HepG2 (cell line): Measurements from ENCODE around the gene SHOX. TPM values are rescaled to one million over a fixed set of nuclear protein-coding genes. Genes with fewer than 3 reads are reported as not detected.

Source experiments
- ATAC-seq: fragments of 200-7000 bp; cut with Tn5 transposase; 3 replicates; pipeline ENCODE4 v1.9.1; 2020; ENCODE audit warnings: mild to moderate bottlenecking, moderate library complexity
- BruUV-seq: library from RNA; stranded (reverse); fragments of 400-500 nt; replicated peaks from 2 replicates; lab custom pipeline; 2021; lab: Mats Ljungman, UMichigan
- CTCF ChIA-PET: fragments of 300-600 bp; formaldehyde crosslinking; extraction: SDS; loops from one replicate; lab custom pipeline; 2021; ENCODE audit warnings: low total read pairs, inconsistent platforms, low intra/inter-chr PET ratio; lab: Yijun Ruan, JAX
- POLR2A ChIA-PET: fragments of 350-600 bp; sonication (Branson Sonifier 250); formaldehyde crosslinking; loops from one replicate; lab custom pipeline; 2020; ENCODE audit warnings: antibody characterized with exemption, inconsistent platforms; lab: Yijun Ruan, JAX
- DNase-seq: peaks from one replicate; pipeline ENCODE4 v3.0.0-alpha.2; 2015; ENCODE audit warnings: low spot score
- FAIRE-seq: peaks from 3 replicates; lab custom pipeline; 2011; peaks lifted over from hg19 to GRCh38; lab: Jason Lieb, UNC
- H2AFZ ChIP-seq: one replicate; pipeline ENCODE4 v1.6.1; 2011; ENCODE audit warnings: low read length, inconsistent platforms
- H3K27ac ChIP-seq: fragments of 300-600 bp; 3 replicates; pipeline ENCODE4 v1.8.0; 2011; ENCODE audit warnings: mixed run types, mild to moderate bottlenecking, mixed read lengths, low read length, inconsistent platforms; ENCODE audit not compliant: insufficient read depth; ENCODE audit errors: extremely low read length
- H3K27me3 ChIP-seq, 2 experiments: fragments of 200-600 bp in 1 of 2; 2 replicates in 1 of 2; 3 replicates in 1 of 2; pipeline versions ENCODE4 v1.6.0 to v1.8.0; 2011; ENCODE audit warnings: low read length in 2 of 2, mild to moderate bottlenecking in 2 of 2, moderate library complexity in 2 of 2, inconsistent platforms in 1 of 2; ENCODE audit not compliant: insufficient read depth in 2 of 2, control insufficient read depth in 1 of 2
- H3K36me3 ChIP-seq, 2 experiments: fragments of 200-600 bp in 1 of 2; replicated peaks in 1 of 2; 2 replicates in 1 of 2; 3 replicates in 1 of 2; pipeline versions ENCODE4 v1.5.1 to v1.8.0; 2011; ENCODE audit warnings: low read length in 2 of 2, inconsistent platforms in 1 of 2; ENCODE audit not compliant: insufficient read depth in 2 of 2, control insufficient read depth in 1 of 2
- H3K4me1 ChIP-seq: 2 replicates; pipeline ENCODE4 v1.5.1; 2012; ENCODE audit warnings: low read length, inconsistent platforms; ENCODE audit not compliant: insufficient read depth
- H3K4me2 ChIP-seq: 2 replicates; pipeline ENCODE4 v1.6.0; 2011; ENCODE audit warnings: low read depth, low read length, inconsistent platforms
- H3K4me3 ChIP-seq, 3 experiments: fragments of 200-600 bp in 1 of 3; sonication (generic), shearing (Covaris generic) in 1 of 3; replicated peaks in 1 of 3; 2 replicates each; pipeline ENCODE4 v1.5.1; 2011 to 2016; ENCODE audit warnings: low read length in 3 of 3, inconsistent platforms in 2 of 3, low read depth in 2 of 3, mild to moderate bottlenecking in 2 of 3, control low read depth in 1 of 3, mixed read lengths in 1 of 3; ENCODE audit not compliant: insufficient read depth in 1 of 3
- H3K79me2 ChIP-seq: one replicate; pipeline ENCODE4 v1.6.1; 2011; ENCODE audit warnings: low read length, inconsistent platforms; ENCODE audit not compliant: insufficient read depth
- H3K9ac ChIP-seq: 2 replicates; pipeline ENCODE4 v1.6.0; 2011; ENCODE audit warnings: mild to moderate bottlenecking, low read depth, low read length, inconsistent platforms; ENCODE audit not compliant: insufficient read depth
- H3K9me3 ChIP-seq: 2 replicates; pipeline ENCODE4 v1.5.1; 2012; ENCODE audit warnings: mild to moderate bottlenecking, low read length
- H4K20me1 ChIP-seq: 2 replicates; pipeline ENCODE4 v1.6.0; 2011; ENCODE audit warnings: inconsistent platforms, mild to moderate bottlenecking, low read length, moderate library complexity; ENCODE audit not compliant: insufficient read depth
- AKNA ChIP-seq: sonication (generic); formaldehyde crosslinking; IDR thresholded peaks from 2 replicates; pipeline ENCODE4 v1.4.0; 2020; ENCODE audit warnings: missing genetic modification reagents, borderline replicate concordance
- DR1 ChIP-seq: sonication (generic); formaldehyde crosslinking; IDR thresholded peaks from 2 replicates; pipeline ENCODE4 v1.8.0; 2021; ENCODE audit warnings: mild to moderate bottlenecking, missing genetic modification reagents, inconsistent platforms
- GATA4 ChIP-seq: sonication (generic); IDR thresholded peaks from 2 replicates; pipeline ENCODE4 v1.6.1; 2016; ENCODE audit warnings: antibody characterized with exemption, low read depth, borderline replicate concordance
- HES4 ChIP-seq: sonication (generic); formaldehyde crosslinking; IDR thresholded peaks from 2 replicates; pipeline ENCODE4 v1.9.0; 2021; ENCODE audit warnings: mild to moderate bottlenecking, missing genetic modification reagents, borderline replicate concordance
- KAT7 ChIP-seq: IDR thresholded peaks from 2 replicates; pipeline ENCODE4 v1.6.1; 2018; ENCODE audit warnings: borderline replicate concordance, missing compliant biosample characterization
- MED1 ChIP-seq: sonication (generic); formaldehyde crosslinking; IDR thresholded peaks from 2 replicates; pipeline ENCODE4 v1.4.0; 2020; ENCODE audit warnings: missing genetic modification reagents
- SP5 ChIP-seq: IDR thresholded peaks from 2 replicates; pipeline ENCODE4 v1.6.1; 2016; ENCODE audit warnings: low read depth, borderline replicate concordance
- THAP8 ChIP-seq: sonication (generic); formaldehyde crosslinking; IDR thresholded peaks from 2 replicates; pipeline ENCODE4 v1.5.1; 2020; ENCODE audit warnings: missing genetic modification reagents, mild to moderate bottlenecking, borderline replicate concordance
- ZMYM2 ChIP-seq: sonication (generic); formaldehyde crosslinking; IDR thresholded peaks from 2 replicates; pipeline ENCODE4 v1.8.0; 2022; ENCODE audit warnings: mild to moderate bottlenecking, missing genetic modification reagents
- ZNF280B ChIP-seq: sonication (generic); formaldehyde crosslinking; IDR thresholded peaks from 2 replicates; pipeline ENCODE4 v1.5.0; 2020; ENCODE audit warnings: missing genetic modification reagents, mild to moderate bottlenecking, borderline replicate concordance
- ZNF761 ChIP-seq: sonication (generic); formaldehyde crosslinking; conservative IDR thresholded peaks from 2 replicates; pipeline ENCODE4 v1.4.0; 2020; ENCODE audit warnings: mild to moderate bottlenecking, missing genetic modification reagents
- WGBS: methylation state at CpG from one replicate; pipeline ENCODE4 v1.1.6; 2017; ENCODE audit warnings: low lambda C conversion rate; 5-methylcytosine and 5-hydroxymethylcytosine counted together
- in situ Hi-C: cut with HindIII; loops from 2 replicates; pipeline ENCODE4 v1.10.0; 2017; ENCODE audit warnings: low pct_unique_long_range_greater_than_20kb; ENCODE audit not compliant: extremely low pct_ligation_motif_present
- intact Hi-C: fragments of 100-400 bp; cut with micrococcal nuclease; formaldehyde crosslinking; loops from one replicate; pipeline ENCODE4 v1.10.0; 2022; ENCODE audit not compliant: unreplicated experiment
- polyA plus RNA-seq, 8 experiments: library from polyadenylated mRNA; depleted of rRNA in 3 of 8; stranded (reverse) in 7 of 8; unstranded in 1 of 8; fragments of >200 nt; fragmentation: Illumina TruSeq in 4 of 8; extraction: Trizol in 4 of 8; gene quantifications; 2 replicates each; pipeline versions ENCODE4 v1.2.1 to v1.2.3, GENCODE V29; 2011 to 2016; ENCODE audit warnings: low read depth in 4 of 8, missing spikeins in 1 of 8, mixed read lengths in 1 of 8; ENCODE audit not compliant: insufficient read depth in 1 of 8
- total RNA-seq, 5 experiments: library from RNA; depleted of rRNA; stranded (reverse); fragments of >200 nt; fragmentation: Illumina TruSeq; extraction: Trizol; gene quantifications; 2 replicates each; pipeline ENCODE4 v1.2.3, GENCODE V29; 2016; ENCODE audit warnings: low read depth in 1 of 5

The SHOX gene
- total and polyA plus RNA-seq, 2 of the 13 experiments (the other 11 are each of a cell fraction or from before 2014, with no cell fraction given): not detected

GRCh38 chrX:652341-652741, 21.8 kb downstream of the SHOX start:
- TF ChIP-seq KAT7 (CRISPR knock-in tag) (no peak), MED1 (CRISPR knock-in tag) (no peak), THAP8 (CRISPR knock-in tag) (no peak), GATA4 (no peak), SP5 (CRISPR knock-in tag) (no peak), DR1 (CRISPR knock-in tag) (no peak), ZNF761 (CRISPR knock-in tag) (no peak), ZNF280B (CRISPR knock-in tag) (no peak), HES4 (CRISPR knock-in tag) (no peak), ZMYM2 (no peak), AKNA (no peak)
- Histone ChIP-seq H3K27me3 (peaks cover 6 to 24% of the 10 kb centered on the region in 2 experiments; a peak in 4 of 5 replicates), H3K79me2 (no peaks in the 10 kb centered on the region), H3K4me3 (no peak overlapping the region), H3K9me3 (no peaks in the 10 kb centered on the region), H2AFZ (no peak overlapping the region), H3K4me1 (no peaks in the 10 kb centered on the region), H3K9ac (no peak overlapping the region), H4K20me1 (no peaks in the 10 kb centered on the region), H3K36me3 (no peaks in the 10 kb centered on the region), H3K27ac (no peak overlapping the region), H3K4me2 (no peak overlapping the region)
- in situ Hi-C loops: no loop called here
- intact Hi-C loops: no loop called here
- FAIRE-seq (no peak), DNase-seq (no peak), ATAC-seq (no peak)
- ChIA-PET CTCF (no interaction called here), POLR2A (no interaction called here)
- WGBS: 10% methylated on average over 11 of the region's 11 CpGs
- no TSS peak for BruUV-seq
